ENCODE data around the gene AARSD1.
"Not testable (repeated sequence)": the region's sequence is repeated elsewhere in the genome, so short reads cannot be mapped to it uniquely, and the experiment has no call there.

The AARSD1 gene

DNA sequence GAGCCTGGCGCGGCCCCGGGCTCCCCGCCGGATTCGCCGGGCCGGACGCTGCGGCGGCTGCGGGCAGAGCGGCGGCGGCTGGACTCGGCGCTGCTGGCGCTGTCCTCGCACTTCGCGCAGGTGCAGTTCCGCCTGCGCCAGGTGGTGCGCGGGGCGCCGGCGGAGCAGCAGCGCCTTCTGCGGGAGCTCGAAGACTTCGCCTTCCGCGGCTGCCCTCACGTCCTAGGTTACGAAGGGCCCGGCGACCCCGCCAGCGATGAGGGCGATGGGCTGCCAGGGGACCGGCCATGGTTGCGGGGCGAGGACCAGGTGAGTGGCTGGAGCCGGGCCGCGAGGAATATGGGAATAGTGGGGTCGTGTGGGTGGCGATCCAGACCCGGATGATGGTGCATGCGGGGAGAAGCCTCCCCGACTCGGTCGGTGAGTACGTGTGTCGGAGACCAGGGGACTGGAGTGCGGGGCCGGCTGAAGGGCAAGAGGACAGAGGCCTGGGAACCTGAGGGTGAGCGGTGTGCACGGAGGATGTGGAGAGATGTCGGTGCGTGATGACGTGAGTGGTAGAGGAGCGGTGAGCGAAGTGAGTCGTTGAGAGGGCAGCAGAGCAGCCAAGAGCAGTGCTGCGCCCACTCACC, 16.6 kb upstream of the AARSD1 start:
- DNase-seq (ENCODE audit: low read depth), result peak; percentile 23

DNA sequence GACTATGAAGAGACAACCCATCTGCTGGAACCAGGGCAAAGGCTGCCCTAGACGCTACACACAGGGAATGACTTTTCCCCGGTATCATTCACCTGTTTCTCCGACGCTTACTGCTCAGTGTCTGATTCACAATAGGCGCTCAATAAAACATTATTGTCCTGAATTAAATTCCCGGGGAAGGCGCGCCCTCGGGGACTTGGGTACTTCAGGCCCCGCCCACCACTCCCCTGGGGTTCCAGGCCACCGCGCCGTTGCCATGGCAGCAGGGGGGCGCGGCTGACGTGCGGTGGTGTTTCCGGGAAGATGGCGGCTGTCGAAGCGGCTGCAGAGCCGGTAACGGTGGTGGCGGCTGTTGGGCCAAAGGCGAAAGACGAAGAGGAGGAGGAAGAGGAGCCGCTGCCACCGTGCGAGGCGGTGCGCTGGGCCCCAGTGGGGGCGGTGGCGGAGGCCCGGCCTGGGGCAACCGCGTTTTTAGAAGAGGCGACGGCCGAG, 16.1 kb upstream of the AARSD1 start, which contains the start of gene RUNDC1:
Gene RUNDC1, plus strand, starts transcription at position 292 of the 492 bp plus-strand sequence. Its CDS starts 12 bp downstream, at position 304.
- peak; percentile 88 for DNase-seq (ENCODE audit: low read depth)

DNA sequence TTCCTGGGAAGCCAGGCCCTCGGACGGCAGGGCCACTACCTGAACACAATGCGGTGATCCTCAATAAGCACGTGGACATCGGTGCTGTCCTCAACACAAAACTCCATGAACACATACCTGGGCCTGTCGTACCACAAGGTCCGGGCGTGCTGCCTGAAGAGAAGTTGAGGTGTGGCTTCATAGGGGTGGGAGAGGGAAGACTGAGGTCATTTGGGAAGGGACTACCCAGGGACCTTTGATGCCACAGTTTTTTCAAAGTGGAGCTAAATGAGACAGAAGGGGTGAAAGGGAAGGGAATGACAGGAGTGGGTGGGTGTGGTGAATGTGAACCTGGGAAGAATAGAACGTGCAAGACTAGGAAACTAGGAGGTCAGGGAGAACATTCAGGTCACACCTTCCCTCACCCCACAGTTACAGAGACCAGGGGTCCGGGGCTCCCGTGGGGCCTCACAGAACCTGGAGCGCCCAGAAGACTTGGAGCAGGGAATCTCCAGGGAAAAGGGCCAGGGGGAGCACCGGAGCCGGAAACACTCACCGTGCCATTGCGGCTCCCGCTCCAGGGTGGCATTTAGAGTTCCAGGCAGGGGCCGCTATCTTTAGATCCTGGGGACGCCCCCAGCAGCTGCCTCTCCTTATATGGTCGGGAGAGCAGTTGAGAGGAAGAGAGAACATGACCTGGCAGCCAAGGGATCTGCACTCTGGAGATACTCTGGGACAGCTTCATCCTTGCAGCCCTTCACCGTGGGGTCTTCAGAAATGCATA, 15.4 kb upstream of the AARSD1 start, which contains the start of gene PTGES3L:
Gene PTGES3L, minus strand, starts transcription at position 570 of the 763 bp plus-strand sequence. Its CDS starts 27 bp downstream, at position 543.
- no peak for DNase-seq (ENCODE audit: low read depth)

DNA sequence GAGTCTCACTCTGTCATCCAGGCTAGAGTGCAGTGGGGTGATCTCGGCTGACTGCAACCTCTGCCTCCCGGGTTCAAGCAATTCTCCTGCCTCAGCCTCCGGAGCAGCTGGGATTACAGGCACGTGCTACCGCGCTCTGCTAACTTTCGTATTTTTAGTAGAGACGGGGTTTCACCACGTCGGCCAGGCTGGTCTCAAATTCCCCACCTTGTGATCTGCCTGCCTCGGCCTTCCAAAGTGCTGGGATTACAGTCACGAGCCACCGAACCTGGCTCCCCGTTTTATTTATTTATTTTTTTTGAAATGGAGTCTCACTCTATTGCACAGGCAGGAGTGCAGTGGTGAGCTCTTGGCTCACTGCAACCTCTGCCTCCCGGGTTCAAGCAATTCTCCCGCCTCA, 11.4 kb upstream of the AARSD1 start:
- DNase-seq (ENCODE audit: low read depth), result not testable (repeated sequence)

DNA sequence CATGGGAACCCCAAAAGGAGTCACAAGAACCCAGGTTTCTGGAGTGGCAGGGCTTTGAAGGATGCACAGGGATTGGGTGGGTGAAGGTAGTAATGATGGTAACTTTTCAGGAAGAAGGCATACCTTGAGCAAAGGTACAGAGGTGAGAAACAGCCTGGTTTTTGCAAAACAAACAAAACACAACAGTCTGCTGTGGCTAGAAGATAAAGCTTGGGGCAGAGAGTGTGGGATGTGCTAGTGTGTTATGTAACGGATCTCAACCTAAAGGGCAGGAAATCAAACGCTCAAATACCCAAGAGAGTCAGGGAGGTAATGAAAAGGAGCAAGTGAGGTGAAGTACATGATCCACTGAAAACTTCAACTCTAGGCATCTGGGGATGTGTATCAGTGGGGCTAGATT, 11.0 kb upstream of the AARSD1 start:
- DNase-seq (ENCODE audit: low read depth), result no peak

DNA sequence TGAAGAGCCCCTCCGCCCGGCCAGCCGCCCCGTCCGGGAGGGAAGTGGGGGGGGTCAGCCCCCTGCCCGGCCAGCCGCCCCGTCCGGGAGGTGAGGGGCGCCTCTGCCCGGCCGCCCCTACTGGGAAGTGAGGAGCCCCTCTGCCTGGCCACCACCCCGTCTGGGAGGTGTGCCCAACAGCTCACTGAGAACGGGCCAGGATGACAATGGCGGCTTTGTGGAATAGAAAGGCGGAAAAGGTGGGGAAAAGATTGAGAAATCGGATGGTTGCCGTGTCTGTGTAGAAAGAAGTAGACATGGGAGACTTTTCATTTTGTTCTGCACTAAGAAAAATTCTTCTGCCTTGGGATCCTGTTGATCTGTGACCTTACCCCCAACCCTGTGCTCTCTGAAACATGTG, 9.1 kb upstream of the AARSD1 start:
- DNase-seq (ENCODE audit: low read depth), result not testable (repeated sequence)

DNA sequence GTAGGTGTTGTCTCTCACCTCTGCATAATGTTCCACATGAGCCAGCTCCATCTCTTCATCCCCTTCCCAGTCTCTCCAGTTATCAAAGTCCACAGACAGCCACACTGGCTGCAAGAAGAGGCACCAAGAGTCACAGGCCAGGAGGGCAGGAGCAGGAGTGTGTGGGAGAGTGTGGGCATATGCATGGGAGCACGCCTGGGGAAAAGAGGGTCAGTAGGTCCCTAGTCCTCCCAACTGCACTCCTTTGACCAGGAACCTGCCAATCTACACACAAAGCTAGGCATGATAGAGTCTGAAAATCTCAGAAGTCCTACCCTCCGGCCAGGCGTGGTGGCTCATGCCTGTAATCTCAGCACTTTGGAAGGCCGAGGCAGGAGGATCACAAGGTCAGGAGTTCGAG, 7.3 kb upstream of the AARSD1 start:
- no peak for DNase-seq (ENCODE audit: low read depth)

DNA sequence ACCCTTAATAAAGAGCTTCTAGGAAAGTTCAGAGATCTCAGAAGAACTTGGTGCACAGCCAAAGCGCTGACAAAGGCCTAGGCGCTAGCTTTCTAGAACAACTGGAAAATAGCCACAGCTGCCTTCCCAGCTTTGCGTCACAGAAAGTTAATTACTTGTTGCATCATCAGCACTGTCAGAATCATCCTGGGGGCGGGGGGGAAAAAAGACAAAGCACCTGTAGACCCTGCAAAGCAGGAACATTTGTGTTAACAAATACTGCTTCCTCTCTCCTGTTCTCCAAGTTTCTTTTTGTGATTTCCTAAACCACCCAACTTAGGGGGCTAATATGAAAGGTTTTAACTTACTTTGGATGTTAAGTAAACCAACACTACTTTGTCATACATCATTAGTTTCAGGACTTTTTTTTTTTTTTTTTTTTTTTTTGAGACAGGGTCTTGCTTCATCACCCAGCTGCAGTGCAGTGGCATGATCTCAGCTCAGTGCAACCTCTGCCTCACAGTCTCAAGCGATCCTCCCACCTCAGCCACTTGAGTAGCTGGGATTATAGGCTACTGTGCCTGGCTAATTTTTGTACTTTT, 4.8 kb upstream of the AARSD1 start:
- no peak for DNase-seq (ENCODE audit: low read depth)

DNA sequence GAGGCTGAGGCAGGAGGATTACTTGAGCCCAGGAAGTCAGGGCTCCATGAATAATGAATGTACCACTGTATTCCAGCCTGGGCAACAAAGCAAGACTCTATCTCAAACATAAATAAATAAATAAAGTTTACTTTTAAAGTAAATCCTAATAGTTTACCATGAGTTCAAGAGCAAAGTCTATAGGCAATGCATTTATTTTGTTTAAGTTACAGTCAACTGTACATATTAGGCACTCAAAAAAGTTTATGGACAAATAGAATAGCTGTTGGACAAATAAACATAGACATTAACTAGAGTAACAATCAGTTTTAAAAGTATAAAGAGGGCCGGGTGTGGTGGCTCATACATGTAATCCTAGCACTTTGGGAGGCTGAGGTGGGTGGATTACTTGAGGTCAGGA, 3.7 kb upstream of the AARSD1 start:
- DNase-seq (ENCODE audit: low read depth), result no peak

DNA sequence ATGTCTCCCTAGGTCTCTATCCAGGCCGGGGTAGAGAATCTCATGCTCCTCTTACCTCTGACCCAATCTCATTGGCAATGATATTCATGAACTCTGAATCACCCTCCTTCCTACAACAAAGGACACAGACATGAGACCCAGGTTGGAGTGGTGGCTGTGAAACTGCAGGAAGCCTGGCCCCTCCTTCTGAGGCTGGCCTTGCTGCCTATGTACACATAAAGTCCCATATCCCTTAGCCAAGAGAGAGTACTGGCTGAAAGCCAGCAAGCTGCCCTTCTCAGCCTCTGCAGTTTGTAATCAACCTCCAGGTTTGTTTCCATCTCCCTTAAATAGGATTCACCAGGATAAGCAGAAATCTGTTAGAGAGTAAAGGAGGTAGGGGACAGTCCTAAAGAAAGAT, 10.6 kb downstream of the AARSD1 start:
- DNase-seq (ENCODE audit: low read depth), result no peak

DNA sequence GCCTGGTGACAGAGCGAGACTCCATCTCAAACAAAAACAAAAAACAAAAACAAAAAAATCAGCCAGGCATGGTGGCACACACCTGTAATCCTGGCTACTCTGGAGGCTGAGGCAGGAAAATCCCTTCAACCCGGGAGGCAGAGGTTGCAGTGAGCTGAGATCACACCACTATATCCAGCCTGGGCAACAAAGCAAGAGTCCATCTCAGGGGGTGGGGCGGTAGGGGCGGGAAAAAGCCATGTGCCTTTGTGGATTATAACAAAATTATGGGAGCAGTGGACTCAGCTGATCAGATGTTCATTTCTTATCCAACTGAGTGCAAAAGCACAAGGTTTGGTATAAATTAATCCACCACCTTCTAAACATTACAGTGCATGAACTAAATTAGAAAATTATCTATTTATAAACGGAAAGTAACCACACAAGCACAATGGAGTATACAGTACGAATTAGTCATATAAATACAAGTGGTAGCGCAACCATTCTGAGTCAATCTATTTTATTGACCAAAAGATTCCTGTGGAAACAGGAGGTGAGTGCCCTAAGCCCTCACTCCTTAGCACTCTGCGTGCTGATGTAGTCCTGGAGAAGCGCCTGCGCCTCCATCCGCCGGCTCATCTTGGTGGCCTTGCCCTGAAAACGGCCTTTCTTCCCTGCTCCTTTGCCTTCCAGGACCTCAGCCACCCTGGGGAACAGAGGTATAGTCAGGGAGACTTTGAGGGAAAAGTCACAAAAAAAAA, 14.0 kb downstream of the AARSD1 start:
- DNase-seq (ENCODE audit: low read depth), result no peak

DNA sequence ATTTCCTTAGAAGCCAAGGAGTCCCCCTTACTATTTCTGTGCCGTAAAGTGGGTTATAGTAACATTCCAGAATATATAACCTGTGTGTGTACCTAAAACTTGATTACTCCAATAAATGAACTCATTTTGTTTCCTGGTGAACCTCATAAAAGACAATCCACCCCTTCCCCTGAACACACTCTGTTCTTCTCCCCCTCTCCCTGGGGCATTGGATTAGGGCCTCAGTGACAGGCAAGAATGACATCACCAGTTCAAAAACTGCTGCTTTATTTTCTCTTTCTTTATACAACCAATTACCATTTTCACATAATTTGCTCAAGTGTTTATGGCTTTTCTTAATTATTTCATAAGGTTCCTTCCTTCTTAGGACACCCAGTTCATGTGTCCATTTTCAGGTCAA, 17.4 kb downstream of the AARSD1 start:
- DNase-seq (ENCODE audit: low read depth), result no peak

DNA sequence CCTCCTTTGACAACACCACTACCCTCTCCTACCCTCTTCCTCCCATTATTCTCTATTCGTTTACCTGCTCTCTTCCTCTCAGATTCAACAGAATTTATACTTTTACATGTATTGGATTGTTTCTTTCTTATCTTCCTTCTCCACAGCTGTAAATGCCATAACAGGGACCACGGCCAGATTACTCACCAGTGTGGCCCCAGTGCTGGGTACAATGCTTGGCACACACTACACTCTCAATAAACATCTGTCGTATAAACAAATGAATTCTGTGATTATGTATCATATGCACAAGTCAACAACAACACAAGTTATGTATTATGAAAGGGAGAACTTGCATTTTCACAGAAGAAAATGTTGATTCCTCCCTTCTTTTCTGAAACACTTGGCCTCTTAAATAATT, 20.0 kb downstream of the AARSD1 start:
- no peak for DNase-seq (ENCODE audit: low read depth)

DNA sequence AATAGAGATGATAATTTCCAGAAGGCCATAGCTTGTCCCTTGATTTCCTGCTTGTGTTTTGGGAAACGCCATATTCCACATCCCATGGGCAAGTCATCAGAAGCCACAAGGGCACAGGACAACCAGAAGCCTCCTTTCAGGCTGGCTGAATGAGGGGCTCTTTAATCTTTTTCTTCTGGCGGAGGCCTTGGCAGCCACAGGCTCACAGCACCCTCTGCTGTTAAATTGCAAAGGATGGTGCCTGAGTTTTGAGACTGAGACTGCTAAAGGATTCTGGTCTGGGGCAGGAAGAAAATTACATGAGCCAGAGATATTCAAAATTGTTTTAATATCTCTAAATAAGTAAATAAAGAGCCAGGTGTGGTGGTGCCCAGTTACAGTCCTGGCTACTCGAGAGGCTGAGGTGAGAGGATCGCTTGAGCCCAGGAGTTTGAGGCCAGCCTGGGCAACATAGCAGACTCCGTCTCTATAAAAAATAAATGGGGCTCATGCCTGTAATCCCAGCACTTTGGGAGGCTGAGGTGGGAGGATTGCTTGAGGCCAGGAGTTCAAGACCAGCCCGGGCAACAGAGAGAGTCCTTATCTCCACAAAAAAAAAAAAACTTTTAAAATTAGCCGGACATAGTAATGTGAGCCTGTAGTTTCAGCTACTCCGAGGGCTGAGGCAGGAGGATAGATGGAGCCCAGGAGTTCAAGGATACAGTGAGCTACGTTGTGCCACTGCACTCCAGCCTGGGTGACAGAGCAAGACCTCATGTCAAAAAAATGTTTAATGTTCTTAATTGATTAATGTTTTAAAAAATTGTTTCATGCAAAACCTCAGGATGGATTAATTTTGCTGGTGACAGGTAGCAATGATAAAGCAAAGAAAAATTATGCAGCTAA, 26.3 kb downstream of the AARSD1 start:
- DNase-seq (ENCODE audit: low read depth), result no peak

DNA sequence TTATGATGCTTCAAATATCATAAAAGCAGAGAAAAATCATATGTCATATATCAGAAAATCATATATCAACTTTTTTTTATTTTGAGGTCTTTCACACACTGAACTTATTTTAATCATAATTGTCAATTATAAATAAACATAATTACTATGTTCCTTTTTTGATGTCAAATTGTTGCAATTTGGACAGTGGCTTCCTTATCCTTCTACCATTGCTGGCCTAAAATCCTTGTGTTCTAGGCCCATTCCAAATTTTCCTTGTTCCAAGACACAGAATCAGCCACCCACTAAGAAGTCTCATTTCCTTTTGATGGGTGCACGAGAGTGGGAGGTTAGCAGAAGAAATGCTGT, 34.8 kb downstream of the AARSD1 start:
- no peak for DNase-seq (ENCODE audit: low read depth)

DNA sequence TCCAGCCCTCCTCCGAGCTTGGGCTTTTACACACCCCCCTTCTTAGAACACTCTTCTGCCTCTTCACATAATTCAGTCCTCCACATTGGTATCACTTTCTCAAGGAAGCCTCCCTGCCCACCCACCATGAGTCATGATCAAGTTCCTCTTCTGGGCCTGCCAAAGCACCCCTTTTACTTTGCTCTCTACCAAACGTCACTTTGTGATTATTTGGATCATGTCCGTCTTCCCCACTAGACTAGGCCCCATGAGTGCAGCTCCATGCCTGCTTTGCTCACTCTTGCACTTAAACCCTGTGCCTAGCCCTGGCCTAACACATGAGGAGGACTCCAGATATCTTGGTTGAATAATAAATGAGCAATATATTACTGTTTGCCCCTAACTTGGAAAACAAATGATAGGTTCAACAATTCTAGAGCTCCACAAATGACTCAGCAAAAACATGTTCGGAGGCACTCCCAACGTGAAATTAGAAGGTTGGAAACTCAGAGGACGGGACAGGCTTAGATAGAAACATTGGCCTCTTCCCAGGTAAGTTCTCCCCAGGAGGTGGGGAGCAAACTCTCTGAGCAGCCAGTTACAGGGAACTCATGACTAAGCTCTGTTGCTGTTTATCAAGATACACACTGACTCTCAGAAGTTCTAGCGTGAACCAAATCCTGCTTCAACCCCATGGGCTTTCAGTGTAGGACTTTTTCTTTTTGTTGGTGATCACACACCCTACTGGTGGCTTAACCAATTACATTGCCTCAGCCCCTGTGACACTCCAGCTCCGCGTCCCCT, 35.3 kb downstream of the AARSD1 start:
- no peak for DNase-seq (ENCODE audit: low read depth)

DNA sequence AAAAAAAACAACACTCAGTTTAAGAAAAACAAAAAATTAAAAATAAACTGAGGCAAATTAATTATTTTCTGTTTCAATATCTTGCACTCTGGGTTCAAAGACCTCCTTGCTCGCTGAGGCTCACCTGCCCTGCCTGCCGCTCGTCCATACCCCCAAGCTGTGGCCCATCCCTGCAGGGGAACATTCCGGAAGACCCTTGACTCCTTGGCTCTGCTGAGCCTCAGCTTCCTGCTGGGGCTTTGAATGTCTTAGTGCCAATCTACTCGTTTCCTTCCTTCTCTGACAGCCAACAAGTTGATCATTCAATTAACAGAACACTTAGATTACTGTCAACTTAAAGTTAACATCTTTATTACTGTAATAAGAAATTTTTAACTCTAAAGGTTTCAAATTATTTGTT, 39.4 kb downstream of the AARSD1 start:
- DNase-seq (ENCODE audit: low read depth), result no peak

DNA sequence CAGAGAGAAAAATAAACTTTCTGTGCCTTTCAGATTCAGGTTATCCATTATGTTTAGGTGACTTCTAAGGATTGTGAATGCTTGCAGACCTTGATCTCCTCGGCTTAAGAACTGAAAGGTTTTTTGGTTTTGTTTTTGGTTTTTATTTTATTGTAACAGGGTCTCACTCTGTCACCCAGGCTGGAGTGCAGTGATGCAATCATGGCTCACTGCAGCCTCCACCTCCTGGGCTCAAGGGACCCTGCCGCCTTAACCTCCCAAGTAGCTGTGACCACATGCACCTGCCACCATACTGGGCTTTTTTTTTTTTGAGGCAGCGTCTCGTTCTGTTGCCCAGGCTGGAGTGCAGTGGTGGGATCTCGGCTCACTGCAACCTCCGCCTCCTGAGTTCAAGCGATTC, 40.8 kb downstream of the AARSD1 start:
- not testable (repeated sequence) for DNase-seq (ENCODE audit: low read depth)

DNA sequence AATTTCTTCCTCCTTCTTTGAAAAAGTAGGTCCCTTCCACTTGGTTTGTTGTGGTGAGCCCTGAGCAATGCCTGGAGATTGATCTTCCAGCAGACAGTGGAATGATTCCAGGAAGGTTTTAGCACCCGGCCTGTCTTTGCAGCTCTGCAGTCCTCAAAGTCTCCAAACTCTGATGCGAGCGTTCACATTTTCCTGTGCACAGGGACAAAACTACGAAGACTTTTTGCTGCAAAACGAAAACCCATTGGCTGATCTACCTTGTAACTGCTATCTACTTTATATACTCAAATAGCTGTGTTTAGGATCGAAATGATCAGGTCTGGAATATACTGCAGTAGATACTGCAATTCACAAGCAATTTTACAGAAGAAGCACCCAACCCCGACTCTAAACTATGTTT, 42.0 kb downstream of the AARSD1 start:
- no peak for DNase-seq (ENCODE audit: low read depth)

DNA sequence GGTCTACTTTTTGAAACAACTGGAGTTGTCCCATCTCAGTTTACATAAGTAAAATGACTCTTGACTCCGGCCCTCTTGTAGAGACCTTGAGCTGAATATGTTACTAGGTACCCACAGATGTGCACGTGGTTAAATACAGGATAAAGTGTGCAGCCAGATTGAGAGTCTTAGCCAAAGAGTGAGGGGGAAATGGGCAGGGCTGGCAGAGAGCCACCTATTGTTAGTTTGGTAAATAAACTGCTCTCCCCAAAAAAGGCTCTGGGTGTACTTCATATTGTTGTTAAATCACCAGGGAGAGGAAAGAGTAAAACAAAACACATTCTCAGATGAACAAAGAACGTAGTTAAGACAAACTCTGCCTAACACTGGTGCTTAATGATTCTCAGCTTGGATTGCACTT, 43.3 kb downstream of the AARSD1 start:
- DNase-seq (ENCODE audit: low read depth), result no peak
